Mesodermal cell (in vitro differentiated cells): ENCODE results near the gene LTBP2.
"Not testable (repeated sequence)": the region's sequence is repeated elsewhere in the genome, so short reads cannot be mapped to it uniquely, and the experiment has no call there.

Experiments
- H3K27ac ChIP-seq: 2 replicates; pipeline ENCODE4 v1.7.0; 2013; ENCODE audit warnings: mild to moderate bottlenecking, low read depth, low read length, moderate library complexity; ENCODE audit not compliant: severe bottlenecking
- H3K36me3 ChIP-seq: 2 replicates; pipeline ENCODE4 v1.7.1; 2013; ENCODE audit warnings: mild to moderate bottlenecking, low read length, moderate library complexity; ENCODE audit not compliant: control insufficient read depth, insufficient read depth
- H3K4me1 ChIP-seq: one replicate; pipeline ENCODE4 v1.7.1; 2013; ENCODE audit warnings: mild to moderate bottlenecking, low read length; ENCODE audit not compliant: insufficient read depth, control insufficient read depth, poor library complexity, severe bottlenecking
- H3K4me3 ChIP-seq: 2 replicates; pipeline ENCODE4 v1.7.0; 2013; ENCODE audit warnings: low read length, control low read depth, mild to moderate bottlenecking; ENCODE audit not compliant: insufficient read depth, poor library complexity, severe bottlenecking; ENCODE audit errors: extremely low read depth
- H3K9me3 ChIP-seq: 2 replicates; pipeline ENCODE4 v1.7.1; 2013; ENCODE audit warnings: mild to moderate bottlenecking, low read length, moderate library complexity; ENCODE audit not compliant: control insufficient read depth
- WGBS, 2 experiments: methylation state at CpG; one replicate each; pipeline ENCODE4 v1.1.5; 2013; ENCODE audit warnings: missing lambda C conversion rate in 2 of 2; ENCODE audit not compliant: insufficient coverage in 2 of 2; 5-methylcytosine and 5-hydroxymethylcytosine counted together

Gene LTBP2

GRCh38 chr14:74548881-74549280, 63.2 kb downstream of the LTBP2 start:
- Histone ChIP-seq H3K4me3 (no peak overlapping the region), H3K36me3 (peaks cover 54% of the 10 kb centered on the region), H3K4me1 (peaks cover 12% of the 10 kb centered on the region), H3K9me3 (no peaks in the 10 kb centered on the region), H3K27ac (no peak overlapping the region)
- WGBS, 2 experiments, result 88% methylated on average over 1 of the region's 3 CpGs; no CpG with 5 or more reads in 1 of the 2 experiments

GRCh38 chr14:74547331-74547927, 64.6 kb downstream of the LTBP2 start:
- H3K4me1 ChIP-seq, result peaks cover 12% of the 10 kb centered on the region
- 78 to 88% methylated on average over 3 to 5 of the region's 5 CpGs for WGBS, 2 experiments
- peaks cover 51% of the 10 kb centered on the region for H3K36me3 ChIP-seq

GRCh38 chr14:74546416-74546815, 65.6 kb downstream of the LTBP2 start:
- Histone ChIP-seq H3K27ac (no peak overlapping the region), H3K4me1 (peaks cover 2% of the 10 kb centered on the region), H3K4me3 (no peak overlapping the region), H3K36me3 (peaks cover 56% of the 10 kb centered on the region), H3K9me3 (no peaks in the 10 kb centered on the region)
- WGBS, 2 experiments, result 60 to 86% methylated on average over 8 to 9 of the region's 11 CpGs

More at GRCh38 chr14:74547331-74547927, 64.6 kb downstream of the LTBP2 start:
- no peak overlapping the region for H3K27ac ChIP-seq
- H3K4me3 ChIP-seq, result no peak overlapping the region
- no peaks in the 10 kb centered on the region for H3K9me3 ChIP-seq

GRCh38 chr14:74545386-74545785, 66.7 kb downstream of the LTBP2 start:
- Histone ChIP-seq H3K4me1 (no peaks in the 10 kb centered on the region), H3K9me3 (no peaks in the 10 kb centered on the region), H3K27ac (no peak overlapping the region), H3K36me3 (peaks cover 51% of the 10 kb centered on the region), H3K4me3 (no peak overlapping the region)
- 95 to 96% methylated on average over 4 of the region's 4 CpGs for WGBS, 2 experiments

- 76 to 86% methylated on average over 3 to 5 of the region's 5 CpGs for WGBS, 2 experiments
- no peak overlapping the region for H3K27ac ChIP-seq
- no peaks in the 10 kb centered on the region for H3K9me3 ChIP-seq
These were observed 68.1 kb downstream of the LTBP2 start for GRCh38 chr14:74543771-74544438.

GRCh38 chr14:74542056-74542685, 69.9 kb downstream of the LTBP2 start:
- WGBS, 2 experiments, result 83 to 92% methylated on average over 9 to 10 of the region's 10 CpGs

More at GRCh38 chr14:74543771-74544438, 68.1 kb downstream of the LTBP2 start:
- no peaks in the 10 kb centered on the region for H3K4me1 ChIP-seq
- H3K36me3 ChIP-seq, result peaks cover 51% of the 10 kb centered on the region
- no peak overlapping the region for H3K4me3 ChIP-seq

GRCh38 chr14:74541225-74541624, 70.8 kb downstream of the LTBP2 start:
- WGBS, 2 experiments, result 95 to 100% methylated on average over 1 to 3 of the region's 3 CpGs
- Histone ChIP-seq H3K9me3 (no peaks in the 10 kb centered on the region), H3K4me1 (no peaks in the 10 kb centered on the region), H3K36me3 (peaks cover 28% of the 10 kb centered on the region), H3K4me3 (no peak overlapping the region), H3K27ac (no peak overlapping the region)

More at GRCh38 chr14:74542056-74542685, 69.9 kb downstream of the LTBP2 start:
- Histone ChIP-seq H3K36me3 (peaks cover 37% of the 10 kb centered on the region), H3K4me3 (no peak overlapping the region), H3K4me1 (no peaks in the 10 kb centered on the region), H3K9me3 (no peaks in the 10 kb centered on the region), H3K27ac (no peak overlapping the region)

- WGBS, 2 experiments, result 83 to 88% methylated on average over 3 to 4 of the region's 4 CpGs
- H3K4me3 ChIP-seq, result no peak overlapping the region
- no peaks in the 10 kb centered on the region for H3K4me1 ChIP-seq
- H3K9me3 ChIP-seq, result no peaks in the 10 kb centered on the region
- H3K27ac ChIP-seq, result no peak overlapping the region
- peaks cover 17% of the 10 kb centered on the region for H3K36me3 ChIP-seq
These were observed 72.5 kb downstream of the LTBP2 start for GRCh38 chr14:74539503-74539902.

GRCh38 chr14:74538411-74539391, 73.3 kb downstream of the LTBP2 start:
- Histone ChIP-seq H3K4me1 (no peaks in the 10 kb centered on the region), H3K27ac (no peak overlapping the region), H3K9me3 (no peaks in the 10 kb centered on the region), H3K36me3 (peaks cover 13% of the 10 kb centered on the region), H3K4me3 (no peak overlapping the region)
- WGBS, 2 experiments, result 92 to 95% methylated on average over 8 to 9 of the region's 11 CpGs

- WGBS, 2 experiments, result 92 to 94% methylated on average over 2 to 3 of the region's 3 CpGs
- not testable (repeated sequence) for H3K9me3 ChIP-seq, H3K4me1 ChIP-seq, H3K4me3 ChIP-seq, H3K27ac ChIP-seq
- peaks cover 11% of the 10 kb centered on the region for H3K36me3 ChIP-seq
These were observed 75.7 kb downstream of the LTBP2 start for GRCh38 chr14:74536336-74536735.
